Measurements from ENCODE around the gene SPATC1L. TPM values are rescaled to one million over a fixed set of nuclear protein-coding genes. Genes with fewer than 3 reads are reported as not detected.

Gene SPATC1L
- total and polyA plus RNA-seq, 7 donors, result 1.9 to 6.0 (median 3.9) TPM

DNA sequence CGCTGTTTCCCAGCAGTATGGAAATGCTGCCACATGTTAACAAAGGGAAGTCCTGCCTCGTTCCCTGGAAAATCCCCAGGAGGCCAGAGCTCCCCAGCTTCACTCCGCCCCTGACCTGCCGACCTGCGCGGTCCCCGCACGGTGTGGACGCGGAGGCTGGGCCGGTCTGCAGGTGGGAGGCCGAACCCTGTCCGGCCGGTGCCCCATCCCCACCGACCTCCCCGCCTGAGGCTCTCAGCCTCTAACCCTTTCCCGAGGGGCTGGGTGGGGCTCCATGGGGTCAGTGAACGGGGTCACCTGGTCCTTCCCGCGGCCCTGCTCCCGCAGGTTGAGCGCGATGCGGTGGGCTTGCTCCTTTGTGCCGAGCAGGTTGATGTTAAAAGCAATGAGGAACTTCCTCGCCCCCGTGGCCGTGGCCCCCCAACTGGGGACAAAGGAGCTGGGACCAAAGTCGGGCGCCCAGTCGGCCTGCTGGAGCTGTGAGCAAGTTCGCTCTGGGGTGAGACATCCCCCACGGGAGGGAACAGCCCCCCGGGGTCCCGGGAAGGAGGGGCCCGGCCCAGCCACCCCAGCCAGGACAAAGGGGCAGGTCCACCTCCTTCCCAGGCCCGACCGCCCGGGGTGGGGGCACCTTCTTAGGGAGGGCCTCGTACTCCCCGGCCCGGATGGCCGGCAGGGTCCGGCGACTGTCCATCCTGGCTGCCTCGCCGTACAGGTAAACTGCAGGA lies 32.8 kb downstream of the SPATC1L start:
- H3K4me1 ChIP-seq, result no peaks in the 10 kb centered on the region
- H3K36me3 ChIP-seq (ENCODE audit: insufficient read depth in 1 of 2, low read depth in 1 of 2), result no peaks in the 10 kb centered on the region
- WGBS, 3 donors, result 83 to 87% (median 85%) methylated on average over 42 to 47 of the region's 47 CpGs
- intact Hi-C loops (cut with DNase I), result no loop called here
- no peaks in the 10 kb centered on the region for H3K9me3 ChIP-seq
- no peak overlapping the region for H3K4me3 ChIP-seq
- DNase-seq (peak; percentile 12 to 58), ATAC-seq (no peak)
- H3K27me3 ChIP-seq (ENCODE audit: insufficient read depth in 3 of 3, low read length in 2 of 3), result peaks cover 0 to 3% (median 0%) of the 10 kb centered on the region in 3 donors
- TF ChIP-seq, protein P1, sequence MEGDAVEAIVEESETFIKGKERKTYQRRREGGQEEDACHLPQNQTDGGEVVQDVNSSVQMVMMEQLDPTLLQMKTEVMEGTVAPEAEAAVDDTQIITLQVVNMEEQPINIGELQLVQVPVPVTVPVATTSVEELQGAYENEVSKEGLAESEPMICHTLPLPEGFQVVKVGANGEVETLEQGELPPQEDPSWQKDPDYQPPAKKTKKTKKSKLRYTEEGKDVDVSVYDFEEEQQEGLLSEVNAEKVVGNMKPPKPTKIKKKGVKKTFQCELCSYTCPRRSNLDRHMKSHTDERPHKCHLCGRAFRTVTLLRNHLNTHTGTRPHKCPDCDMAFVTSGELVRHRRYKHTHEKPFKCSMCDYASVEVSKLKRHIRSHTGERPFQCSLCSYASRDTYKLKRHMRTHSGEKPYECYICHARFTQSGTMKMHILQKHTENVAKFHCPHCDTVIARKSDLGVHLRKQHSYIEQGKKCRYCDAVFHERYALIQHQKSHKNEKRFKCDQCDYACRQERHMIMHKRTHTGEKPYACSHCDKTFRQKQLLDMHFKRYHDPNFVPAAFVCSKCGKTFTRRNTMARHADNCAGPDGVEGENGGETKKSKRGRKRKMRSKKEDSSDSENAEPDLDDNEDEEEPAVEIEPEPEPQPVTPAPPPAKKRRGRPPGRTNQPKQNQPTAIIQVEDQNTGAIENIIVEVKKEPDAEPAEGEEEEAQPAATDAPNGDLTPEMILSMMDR (IDR thresholded peaks at IDR 0.05), result no peak
- no peak overlapping the region for H3K27ac ChIP-seq

DNA sequence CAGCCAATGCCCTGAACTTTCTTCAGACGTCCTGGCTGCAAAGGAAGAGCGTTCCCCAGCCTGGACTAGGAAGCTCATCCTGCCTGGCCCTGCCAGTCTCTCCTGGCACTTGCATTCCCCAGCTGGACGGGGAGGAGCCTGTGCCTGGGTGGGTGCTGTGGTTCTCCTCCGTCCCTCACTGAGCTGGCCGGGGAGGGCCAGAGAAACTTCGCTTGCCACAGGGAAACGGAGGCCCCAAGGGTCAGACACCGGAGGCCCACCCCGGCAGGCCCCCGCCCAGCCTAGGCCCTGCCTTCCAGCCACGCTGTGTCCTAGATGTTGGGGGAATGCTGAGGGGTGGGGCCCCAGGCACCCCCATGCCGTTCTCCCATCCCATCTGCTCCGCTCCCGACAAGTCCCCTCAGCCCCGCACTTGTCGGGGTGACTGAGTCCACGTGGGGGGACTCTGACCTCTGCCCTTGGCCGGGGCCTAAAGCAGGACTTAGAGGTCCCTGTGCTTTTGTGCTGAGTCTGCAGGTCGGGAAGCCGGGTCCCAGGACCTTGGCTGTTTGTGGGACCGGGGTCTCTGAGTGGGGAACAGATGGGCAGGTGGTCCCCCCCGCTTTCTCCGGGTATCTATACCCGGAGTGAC lies 33.7 kb downstream of the SPATC1L start:
- ATAC-seq (no peak), DNase-seq (no peak)
- intact Hi-C loops (cut with DNase I), result no loop called here

DNA sequence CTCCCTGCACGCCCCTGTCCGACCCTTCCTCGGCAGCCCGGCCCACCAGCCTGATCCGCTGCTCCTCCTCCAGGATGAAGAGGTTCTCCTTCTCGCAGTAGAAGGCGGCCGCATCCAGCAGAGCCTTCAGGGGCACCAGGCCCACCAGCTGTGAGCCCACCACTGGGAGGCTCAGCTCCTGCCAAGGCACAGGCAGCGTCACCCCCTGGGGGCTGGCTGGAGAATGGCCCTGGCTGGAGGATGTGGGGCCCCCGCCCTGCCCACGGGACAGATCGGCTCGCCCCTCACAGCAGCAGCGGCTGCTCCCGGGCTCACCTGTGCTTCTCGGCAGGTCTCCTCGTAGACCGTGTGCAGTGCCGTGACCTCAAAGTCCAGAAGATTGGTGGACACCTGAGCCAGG lies 34.2 kb downstream of the SPATC1L start:
- intact Hi-C loops (cut with DNase I), result no loop called here
- DNase-seq, result peak in 1 of 2 donors; percentile 49
- H3K27ac ChIP-seq, result no peak overlapping the region
- 49 to 50% (median 50%) methylated on average over 18 to 19 of the region's 19 CpGs for WGBS, 3 donors
- no peak overlapping the region for H3K4me3 ChIP-seq
- no peaks in the 10 kb centered on the region for H3K4me1 ChIP-seq
- ATAC-seq, result no peak
- no peaks in the 10 kb centered on the region for H3K9me3 ChIP-seq
- H3K36me3 ChIP-seq (ENCODE audit: insufficient read depth in 1 of 2, low read depth in 1 of 2), result no peaks in the 10 kb centered on the region
- H3K27me3 ChIP-seq (ENCODE audit: insufficient read depth in 3 of 3, low read length in 2 of 3), result peaks cover 0 to 3% (median 0%) of the 10 kb centered on the region in 3 donors
- TF ChIP-seq, protein P1 (IDR thresholded peaks at IDR 0.05), result no peak

More for the DNA sequence above, 33.7 kb downstream of the SPATC1L start:
- Histone ChIP-seq H3K36me3 (ENCODE audit: insufficient read depth in 1 of 2, low read depth in 1 of 2) (no peaks in the 10 kb centered on the region), H3K4me3 (no peak overlapping the region), H3K9me3 (no peaks in the 10 kb centered on the region), H3K27me3 (ENCODE audit: insufficient read depth in 3 of 3, low read length in 2 of 3) (peaks cover 0 to 3% (median 0%) of the 10 kb centered on the region in 3 donors), H3K27ac (no peak overlapping the region), H3K4me1 (no peaks in the 10 kb centered on the region)
- 64 to 74% (median 67%) methylated on average over 23 to 24 of the region's 24 CpGs for WGBS, 3 donors
- TF ChIP-seq, protein P1 (IDR thresholded peaks at IDR 0.05), result no peak

DNA sequence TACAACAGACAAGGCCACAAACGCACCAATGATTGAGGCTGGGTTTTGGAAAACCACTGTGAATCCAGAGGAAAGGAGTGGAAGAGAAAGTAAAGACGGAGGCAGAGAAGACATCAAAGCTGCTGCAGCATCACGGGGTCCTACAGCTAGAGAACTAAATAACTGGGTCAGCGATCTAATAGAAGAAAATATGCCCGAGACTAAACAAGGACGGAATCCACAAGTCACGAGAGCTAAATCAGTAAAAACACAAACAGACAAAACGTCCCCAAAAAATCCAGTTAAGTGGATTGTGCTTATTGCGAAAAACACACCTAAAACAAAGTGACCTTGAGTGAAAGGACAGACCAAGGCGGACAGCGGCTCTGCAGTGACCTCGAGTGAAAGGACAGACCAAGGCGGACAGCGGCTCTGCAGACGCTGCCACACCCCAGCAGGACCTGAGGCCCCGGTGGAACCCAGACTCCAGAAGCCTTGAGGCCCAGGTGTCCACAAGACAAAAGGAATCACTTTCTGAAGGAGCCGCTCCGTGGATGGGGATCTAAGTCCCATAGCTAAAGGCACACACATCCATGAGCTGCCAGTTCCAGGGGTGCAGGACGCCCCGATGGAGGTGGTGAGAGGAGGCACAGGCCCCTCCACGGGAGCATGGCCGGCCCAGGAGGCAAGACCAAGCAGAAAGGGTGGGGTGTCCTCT lies 34.9 kb downstream of the SPATC1L start:
- TF ChIP-seq, protein P1 (IDR thresholded peaks at IDR 0.05), result no peak
- intact Hi-C loops (cut with DNase I), result loop anchor here in 1 of 2 donors (10.0 kb wide), 1 partner anchor 135 kb away; the partner anchor contains the start of genes MCM3AP and YBEY

More for the DNA sequence above, 34.9 kb downstream of the SPATC1L start:
- Histone ChIP-seq H3K36me3 (ENCODE audit: insufficient read depth in 1 of 2, low read depth in 1 of 2) (no peaks in the 10 kb centered on the region), H3K27ac (no peak overlapping the region), H3K27me3 (ENCODE audit: insufficient read depth in 3 of 3, low read length in 2 of 3) (peaks cover 0 to 3% (median 0%) of the 10 kb centered on the region in 3 donors), H3K4me1 (no peaks in the 10 kb centered on the region), H3K4me3 (no peak overlapping the region), H3K9me3 (no peaks in the 10 kb centered on the region)
- ATAC-seq, result no peak
- 85 to 87% (median 86%) methylated on average over 22 of the region's 22 CpGs for WGBS, 3 donors
- DNase-seq, result no peak

Data from psoas muscle (tissue), 8 donors.